GM06990 (cell line): ENCODE results near the gene C22orf15.

ENCODE experiments used
- DNase-seq: peaks from one replicate; pipeline ENCODE4 v3.0.0-alpha.2; 2011; ENCODE audit not compliant: insufficient read length; ENCODE audit errors: extremely low read depth
- H3K27me3 ChIP-seq: replicated peaks from 2 replicates; pipeline ENCODE4 v1.6.0; 2011; ENCODE audit warnings: low read length; ENCODE audit not compliant: control insufficient read depth, insufficient read depth
- H3K36me3 ChIP-seq: 2 replicates; pipeline ENCODE4 v1.5.1; 2011; ENCODE audit warnings: low read length; ENCODE audit not compliant: control insufficient read depth, insufficient read depth
- H3K4me3 ChIP-seq: replicated peaks from 2 replicates; pipeline ENCODE4 v1.5.1; 2011; ENCODE audit warnings: low read depth, mild to moderate bottlenecking, control low read depth, low read length
- CTCF ChIP-seq: IDR thresholded peaks from 2 replicates; pipeline ENCODE4 v1.5.1; 2011; ENCODE audit warnings: low read length, control low read depth, mild to moderate bottlenecking, inconsistent platforms; ENCODE audit not compliant: insufficient read depth, poor library complexity, severe bottlenecking

Gene C22orf15

GRCh38 chr22:23737696-23738095 lies 25.1 kb upstream of the C22orf15 start:
- no peak for TF ChIP-seq CTCF
- Histone ChIP-seq H3K27me3 (no peaks in the 10 kb centered on the region), H3K4me3 (no peak overlapping the region), H3K36me3 (no peaks in the 10 kb centered on the region; the same call in 1 of the 2 replicates)
- no peak for DNase-seq

GRCh38 chr22:23742505-23743264 lies 20.1 kb upstream of the C22orf15 start:
- Histone ChIP-seq H3K27me3 (no peaks in the 10 kb centered on the region), H3K36me3 (no peaks in the 10 kb centered on the region; the same call in none of the 2 replicates), H3K4me3 (no peak overlapping the region)
- no peak for DNase-seq
- no peak for TF ChIP-seq CTCF

GRCh38 chr22:23743303-23743705 lies 19.5 kb upstream of the C22orf15 start:
- no peak for TF ChIP-seq CTCF
- DNase-seq = no peak
- H3K27me3 ChIP-seq = no peaks in the 10 kb centered on the region

GRCh38 chr22:23744001-23744400 lies 18.8 kb upstream of the C22orf15 start:
- no peaks in the 10 kb centered on the region for H3K27me3 ChIP-seq
- no peak overlapping the region for H3K4me3 ChIP-seq
- no peak for DNase-seq
- H3K36me3 ChIP-seq = no peaks in the 10 kb centered on the region; the same call in none of the 2 replicates
- TF ChIP-seq CTCF = no peak

More at GRCh38 chr22:23743303-23743705, 19.5 kb upstream of the C22orf15 start:
- Histone ChIP-seq H3K4me3 (no peak overlapping the region), H3K36me3 (no peaks in the 10 kb centered on the region; the same call in none of the 2 replicates)

GRCh38 chr22:23744485-23744884 lies 18.3 kb upstream of the C22orf15 start:
- DNase-seq = no peak
- no peaks in the 10 kb centered on the region; the same call in none of the 2 replicates for H3K36me3 ChIP-seq

More at GRCh38 chr22:23744485-23744884, 18.3 kb upstream of the C22orf15 start:
- TF ChIP-seq CTCF = no peak
- no peak overlapping the region for H3K4me3 ChIP-seq
- H3K27me3 ChIP-seq = no peaks in the 10 kb centered on the region
